Skeletal muscle satellite cell (primary cell): Measurements from ENCODE around the gene RIPOR3. TPM values are rescaled to one million over a fixed set of nuclear protein-coding genes. Genes with fewer than 3 reads are reported as not detected.

Experiments
- H3K27me3 ChIP-seq: 2 replicates; pipeline ENCODE4 v1.7.0; 2013; ENCODE audit warnings: low read length; ENCODE audit not compliant: control insufficient read depth, insufficient read depth
- H3K36me3 ChIP-seq: 2 replicates; pipeline ENCODE4 v1.7.0; 2013; ENCODE audit warnings: mild to moderate bottlenecking, control low read depth, low read length; ENCODE audit not compliant: insufficient read depth
- H3K4me1 ChIP-seq: 2 replicates; pipeline ENCODE4 v1.7.0; 2013; ENCODE audit warnings: low read length; ENCODE audit not compliant: control insufficient read depth, insufficient read depth
- H3K4me2 ChIP-seq: 2 replicates; pipeline ENCODE4 v1.7.0; 2013; ENCODE audit warnings: mild to moderate bottlenecking, low read length
- H3K4me3 ChIP-seq: 2 replicates; pipeline ENCODE4 v1.7.0; 2013; ENCODE audit warnings: low read length
- H3K9ac ChIP-seq: 2 replicates; pipeline ENCODE4 v1.7.0; 2013; ENCODE audit warnings: mild to moderate bottlenecking, low read depth, low read length, moderate library complexity
- H3K9me3 ChIP-seq: replicated peaks from 2 replicates; pipeline ENCODE4 v1.7.0; 2013; ENCODE audit warnings: mild to moderate bottlenecking, control low read depth, low read length
- small RNA-seq: library from RNA; depleted of rRNA; stranded (forward); fragments of <200 nt; gene quantifications from one replicate; pipeline ENCODE3, GENCODE V24; 2012

RIPOR3 gene

DNA sequence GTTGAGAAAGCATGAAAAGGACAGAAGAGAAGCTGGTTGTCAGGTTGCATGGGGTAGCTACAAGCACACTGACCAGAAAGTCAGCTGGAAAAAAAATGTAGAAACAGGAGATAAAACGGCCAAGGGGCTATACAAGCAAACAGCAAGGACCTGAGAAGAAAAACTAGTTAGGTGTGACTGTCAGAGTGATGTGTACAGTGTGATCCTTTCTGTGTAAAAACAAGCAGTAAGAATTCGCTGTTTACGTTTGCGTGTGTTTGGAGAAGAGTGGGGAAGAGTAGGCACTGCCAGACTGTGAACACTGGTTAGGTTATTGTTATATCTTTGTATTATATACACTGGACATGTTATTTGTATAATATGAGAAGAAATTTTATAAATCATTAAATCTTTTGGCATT is 153.1 kb downstream of the RIPOR3 start:
- no peaks in the 10 kb centered on the region for H3K9me3 ChIP-seq
- no peak overlapping the region for H3K9ac ChIP-seq
- H3K36me3 ChIP-seq: peaks cover 10% of the 10 kb centered on the region
- H3K4me2 ChIP-seq: no peak overlapping the region
- H3K4me1 ChIP-seq: peaks cover 55% of the 10 kb centered on the region
- H3K27me3 ChIP-seq: no peaks in the 10 kb centered on the region
- H3K4me3 ChIP-seq: no peak overlapping the region

DNA sequence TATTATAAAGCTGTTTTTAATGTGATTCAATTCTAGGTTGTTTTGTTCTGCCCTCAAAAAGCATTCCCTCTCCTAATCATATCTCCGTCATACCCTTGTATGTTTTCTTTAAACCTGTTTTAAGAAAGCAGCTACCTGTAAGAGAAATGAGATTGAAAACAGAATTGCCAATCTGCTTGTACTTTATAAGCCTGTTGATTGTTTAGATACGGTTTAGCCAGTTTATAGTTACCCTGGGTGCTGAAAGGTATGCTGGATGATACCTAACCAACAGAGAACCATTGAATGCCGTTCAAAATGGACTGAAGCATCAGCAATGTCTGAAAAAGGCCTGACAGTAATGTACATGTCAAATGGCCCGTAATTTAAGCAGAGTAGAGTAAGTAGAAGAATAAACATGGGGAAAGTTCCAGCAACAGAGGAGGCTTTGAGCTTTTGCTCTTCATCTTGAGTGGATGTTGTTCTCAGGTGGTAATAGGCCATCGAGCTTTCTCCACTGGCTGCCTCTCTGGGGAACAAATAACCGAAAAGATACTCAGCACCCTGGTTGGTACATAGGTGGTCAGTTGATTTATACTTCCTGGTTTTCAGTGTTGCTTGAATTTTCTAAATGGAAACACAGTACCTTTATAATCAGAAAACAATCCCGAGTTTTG is 153.7 kb downstream of the RIPOR3 start:
- Histone ChIP-seq H3K36me3 (peaks cover 10% of the 10 kb centered on the region), H3K4me3 (no peak overlapping the region), H3K9me3 (no peaks in the 10 kb centered on the region), H3K4me1 (peaks cover 60% of the 10 kb centered on the region), H3K4me2 (no peak overlapping the region), H3K27me3 (no peaks in the 10 kb centered on the region), H3K9ac (no peak overlapping the region)

DNA sequence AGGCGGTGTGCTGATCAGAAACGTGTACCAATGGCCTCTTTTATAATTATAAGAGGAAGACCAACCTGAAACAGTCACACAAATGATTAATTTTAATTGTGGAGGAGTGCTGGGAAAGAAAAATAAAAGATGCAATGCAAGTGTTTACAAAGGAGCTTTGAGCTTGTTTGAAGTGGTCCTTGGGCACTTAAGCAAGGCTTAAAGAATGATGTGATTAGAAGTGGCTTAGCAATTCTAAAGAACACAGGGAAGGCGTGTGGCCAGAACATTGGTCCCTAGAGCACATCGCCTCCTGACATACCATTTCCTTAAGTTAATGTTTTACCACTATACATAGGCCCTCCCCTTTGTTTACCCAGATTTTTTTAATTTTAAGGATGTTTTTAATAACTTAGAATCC is 155.0 kb downstream of the RIPOR3 start:
- H3K4me3 ChIP-seq: no peak overlapping the region
- H3K9me3 ChIP-seq: no peaks in the 10 kb centered on the region
- no peaks in the 10 kb centered on the region for H3K27me3 ChIP-seq
- H3K36me3 ChIP-seq: peaks cover 3% of the 10 kb centered on the region
- H3K9ac ChIP-seq: no peak overlapping the region
- H3K4me1 ChIP-seq: peaks cover 60% of the 10 kb centered on the region
- no peak overlapping the region for H3K4me2 ChIP-seq

Small RNA genes within 50 kb of the gene (small RNA-seq; reads per million reads assigned to genes)
- gene MIR1302-5 (not detected), gene MIR645 (not detected), gene RF00019 (not detected)
